ENCODE results near the gene PRELP. TPM values are rescaled to one million over a fixed set of nuclear protein-coding genes. Genes with fewer than 3 reads are reported as not detected.
"Not testable (repeated sequence)": the region's sequence is repeated elsewhere in the genome, so short reads cannot be mapped to it uniquely, and the experiment has no call there.

PRELP gene
- total and polyA plus RNA-seq, 2 donors (not counting 1 experiment from before 2014, with no cell fraction given) = not detected

- H2AFZ ChIP-seq (ENCODE audit: insufficient read depth, low read depth, low read length, poor library complexity, severe bottlenecking); H3K27ac Mint-ChIP-seq; intact Hi-C loops (cut with micrococcal nuclease); H3K9me3 Mint-ChIP-seq (ENCODE audit: insufficient read depth); H3K4me3 Mint-ChIP-seq; H3K9ac ChIP-seq (ENCODE audit: low read length); H3K9me3 ChIP-seq (ENCODE audit: control extremely low read depth in 1 of 3, control insufficient read depth in 2 of 3, insufficient read depth in 1 of 3, low read length in 2 of 3); H3K79me2 ChIP-seq (ENCODE audit: control insufficient read depth, insufficient read depth, low read length); H3K4me2 ChIP-seq (replicated peaks; ENCODE audit: low read depth, low read length, poor library complexity, severe bottlenecking); POLR2A ChIA-PET; H3K27ac ChIP-seq (ENCODE audit: low read length in 2 of 2); H3K27me3 ChIP-seq (replicated peaks in 1 of 4; ENCODE audit: control extremely low read depth in 1 of 4, control insufficient read depth in 3 of 4, insufficient read depth in 4 of 4, low read length in 3 of 4); H4K20me1 ChIP-seq (ENCODE audit: control insufficient read depth, insufficient read depth, low read length, poor library complexity, severe bottlenecking); DNase-seq; ATAC-seq (ENCODE audit: low read depth); H3K36me3 ChIP-seq (replicated peaks in 1 of 2; ENCODE audit: control extremely low read depth in 1 of 2, control insufficient read depth in 1 of 2, extremely low read depth in 1 of 2, insufficient read depth in 2 of 2, low read length in 1 of 2); H3K4me3 ChIP-seq (ENCODE audit: control extremely low read depth in 1 of 5, extremely low read depth in 1 of 5, insufficient read depth in 1 of 5, low read depth in 2 of 5, low read length in 4 of 5): not testable (repeated sequence)
- Mint-ChIP-seq H3K4me1 (peaks cover 11% of the 10 kb centered on the region), H3K27me3 (peaks cover 10% of the 10 kb centered on the region)
- 88% methylated on average over 4 of the region's 13 CpGs for WGBS (ENCODE audit: insufficient coverage)
- CTCF ChIA-PET = interaction anchor here (0.7 to 1.8 kb wide), 7 partner anchors 17 to 202 kb away, joined by 3 to 8 read pairs (median 4); no protein-coding TSS in a partner anchor
- peaks cover 5 to 10% of the 10 kb centered on the region in 2 donors for H3K4me1 ChIP-seq (ENCODE audit: control insufficient read depth in 2 of 2, insufficient read depth in 2 of 2, low read length in 2 of 2)
These were observed 8.6 kb upstream of the PRELP start for GRCh38 chr1:203466906-203467549.

DNA sequence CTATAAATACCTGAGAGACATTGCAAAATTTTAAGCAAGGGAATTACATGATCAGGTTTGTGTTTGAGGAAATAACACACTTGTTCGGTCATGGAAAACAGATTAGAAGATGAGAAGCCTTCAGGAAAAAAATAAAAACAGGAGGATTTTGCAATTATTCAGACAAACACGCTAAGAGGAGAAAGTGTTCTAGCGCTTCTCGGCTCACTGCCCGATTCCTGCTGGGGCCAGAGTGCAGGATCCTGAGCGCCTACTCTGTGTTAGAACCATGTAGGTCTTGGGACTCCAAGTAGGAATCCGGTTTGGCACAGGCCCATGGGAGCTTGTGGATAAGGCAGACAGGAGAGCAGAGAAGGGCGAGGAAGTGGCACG, 8.1 kb upstream of the PRELP start:
- Histone ChIP-seq H2AFZ (ENCODE audit: insufficient read depth, low read depth, low read length, poor library complexity, severe bottlenecking) (no peak overlapping the region), H3K4me3 (ENCODE audit: control extremely low read depth in 1 of 5, extremely low read depth in 1 of 5, insufficient read depth in 1 of 5, low read depth in 2 of 5, low read length in 4 of 5) (no peak overlapping the region), H3K4me2 (replicated peaks; ENCODE audit: low read depth, low read length, poor library complexity, severe bottlenecking) (no peak overlapping the region), H3K4me1 (ENCODE audit: control insufficient read depth in 2 of 2, insufficient read depth in 2 of 2, low read length in 2 of 2) (peaks cover under 1 to 5% of the 10 kb centered on the region in 2 donors), H3K9me3 (ENCODE audit: control extremely low read depth in 1 of 3, control insufficient read depth in 2 of 3, insufficient read depth in 1 of 3, low read length in 2 of 3) (no peaks in the 10 kb centered on the region), H3K9ac (ENCODE audit: low read length) (no peak overlapping the region), H4K20me1 (ENCODE audit: control insufficient read depth, insufficient read depth, low read length, poor library complexity, severe bottlenecking) (no peaks in the 10 kb centered on the region), H3K79me2 (ENCODE audit: control insufficient read depth, insufficient read depth, low read length) (no peaks in the 10 kb centered on the region), H3K27ac (ENCODE audit: low read length in 2 of 2) (no peak overlapping the region), H3K27me3 (replicated peaks in 1 of 4; ENCODE audit: control extremely low read depth in 1 of 4, control insufficient read depth in 3 of 4, insufficient read depth in 4 of 4, low read length in 3 of 4) (no peaks in the 10 kb centered on the region), H3K36me3 (replicated peaks in 1 of 2; ENCODE audit: control extremely low read depth in 1 of 2, control insufficient read depth in 1 of 2, extremely low read depth in 1 of 2, insufficient read depth in 2 of 2, low read length in 1 of 2) (no peaks in the 10 kb centered on the region)
- TF ChIP-seq CTCF (IDR thresholded peaks at IDR 0.05) (no peak), EZH2 (IDR thresholded peaks at IDR 0.05; ENCODE audit: borderline replicate concordance, insufficient read depth, low read depth, low read length, poor library complexity, severe bottlenecking) (no peak)
- H3K27ac Mint-ChIP-seq = no peak overlapping the region
- ChIA-PET CTCF (interaction anchor here (0.7 to 1.2 kb wide), 2 partner anchors 17 to 203 kb away, joined by 3 to 6 read pairs; no protein-coding TSS in a partner anchor), POLR2A (no interaction called here)
- intact Hi-C loops (cut with micrococcal nuclease) = no loop called here
- H3K4me1 Mint-ChIP-seq = peaks cover 6% of the 10 kb centered on the region
- no peak overlapping the region for H3K4me3 Mint-ChIP-seq
- peaks cover 15% of the 10 kb centered on the region for H3K27me3 Mint-ChIP-seq
- WGBS (ENCODE audit: insufficient coverage) = 96% methylated on average over 7 of the region's 9 CpGs
- H3K9me3 Mint-ChIP-seq (ENCODE audit: insufficient read depth) = no peaks in the 10 kb centered on the region
- DNase-seq (no peak), ATAC-seq (ENCODE audit: low read depth) (no peak)

Measured in B cell (primary cell).